ENCODE measurements around the gene SYT7.
A peak's percentile ranks its signal among the peaks of the same experiment; 100 is the strongest.

Gene SYT7

GRCh38 chr11:61534933-61535839, 45.7 kb downstream of the SYT7 start:
- no peak for DNase-seq

GRCh38 chr11:61534025-61534932, 46.6 kb downstream of the SYT7 start:
- DNase-seq = no peak

- DNase-seq = no peak
These were observed 47.5 kb downstream of the SYT7 start for GRCh38 chr11:61533401-61533800.

DNA sequence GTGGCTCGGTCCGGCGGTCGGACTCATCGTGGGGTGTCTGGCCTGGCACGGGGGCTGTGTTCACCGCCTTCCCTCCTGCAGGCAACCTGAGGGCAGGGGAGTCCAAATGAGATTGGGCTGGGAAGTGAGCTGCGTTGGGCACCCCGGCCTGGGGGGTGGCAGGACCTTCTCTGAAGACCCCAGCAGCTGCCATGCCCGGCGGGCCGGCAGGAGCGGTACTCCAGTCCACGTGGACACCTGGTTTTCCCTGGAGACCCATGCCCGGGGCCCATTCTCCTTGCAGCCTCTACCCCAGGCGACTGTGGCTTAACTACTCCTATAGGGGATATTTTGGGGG, 47.9 kb downstream of the SYT7 start:
- DNase-seq = no peak

DNA sequence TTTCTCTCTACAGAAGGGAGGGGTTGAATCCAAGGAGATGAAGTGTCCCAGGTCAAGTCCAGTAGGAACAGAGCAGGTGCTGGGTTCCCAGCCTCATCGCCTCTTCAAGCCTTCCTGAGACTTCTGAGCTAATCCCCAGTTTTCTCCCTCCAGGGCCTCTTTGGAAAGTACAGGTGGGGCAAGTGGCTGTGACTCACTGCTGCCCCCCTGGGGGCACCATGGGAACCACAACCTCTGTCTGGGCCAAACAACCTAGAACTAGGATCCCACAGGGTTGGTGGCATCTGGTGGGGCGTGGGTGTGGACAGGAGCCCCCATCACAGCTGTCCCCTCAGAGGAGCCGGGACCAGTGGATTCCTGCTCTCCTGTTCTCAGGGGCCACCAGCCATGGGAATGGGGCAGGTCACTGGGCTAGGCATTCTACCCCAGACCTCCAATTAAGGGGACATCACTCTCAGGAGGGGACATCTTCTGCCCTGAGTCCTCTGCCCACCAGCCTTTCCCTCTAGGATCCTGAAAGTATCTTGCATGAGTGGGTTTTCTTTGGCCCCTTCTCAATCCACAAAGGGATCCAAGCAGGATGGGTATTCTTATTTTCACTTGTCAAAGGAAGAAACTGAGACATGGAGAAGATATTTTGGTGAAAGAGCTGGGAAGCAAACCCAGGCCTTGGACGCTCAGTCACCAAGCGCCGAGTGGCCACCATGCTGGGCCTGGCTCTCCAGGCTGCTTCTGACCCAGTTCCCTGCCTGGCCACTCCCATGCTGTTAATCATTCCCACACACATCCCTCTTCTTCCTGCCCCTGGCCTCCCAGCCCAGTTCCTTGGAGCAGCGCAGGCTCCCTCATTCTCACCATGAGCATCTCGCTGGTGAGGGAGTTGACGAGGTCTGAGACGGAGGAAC, 48.5 kb downstream of the SYT7 start:
- no peak for DNase-seq

DNA sequence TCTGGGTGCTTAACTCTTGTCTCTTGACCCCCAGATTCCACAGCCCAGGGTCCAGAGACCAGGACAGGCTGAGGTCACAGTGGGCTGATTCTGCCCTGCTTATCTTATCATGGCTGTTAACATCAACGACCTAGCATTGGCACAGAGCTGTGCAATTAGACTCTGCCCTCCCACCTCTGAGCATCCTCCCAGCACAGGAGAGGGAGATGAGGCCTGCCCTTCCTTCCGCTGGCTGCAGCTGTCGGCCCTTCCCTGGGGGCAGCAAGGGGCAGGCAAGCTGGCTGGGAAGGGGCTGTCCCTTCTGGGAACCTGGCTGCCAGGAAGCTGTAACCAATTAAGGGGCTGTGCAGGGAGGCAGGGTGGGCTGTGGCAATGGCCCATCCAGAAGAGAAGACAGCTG, 49.8 kb downstream of the SYT7 start:
- peak; percentile 69 for DNase-seq

DNA sequence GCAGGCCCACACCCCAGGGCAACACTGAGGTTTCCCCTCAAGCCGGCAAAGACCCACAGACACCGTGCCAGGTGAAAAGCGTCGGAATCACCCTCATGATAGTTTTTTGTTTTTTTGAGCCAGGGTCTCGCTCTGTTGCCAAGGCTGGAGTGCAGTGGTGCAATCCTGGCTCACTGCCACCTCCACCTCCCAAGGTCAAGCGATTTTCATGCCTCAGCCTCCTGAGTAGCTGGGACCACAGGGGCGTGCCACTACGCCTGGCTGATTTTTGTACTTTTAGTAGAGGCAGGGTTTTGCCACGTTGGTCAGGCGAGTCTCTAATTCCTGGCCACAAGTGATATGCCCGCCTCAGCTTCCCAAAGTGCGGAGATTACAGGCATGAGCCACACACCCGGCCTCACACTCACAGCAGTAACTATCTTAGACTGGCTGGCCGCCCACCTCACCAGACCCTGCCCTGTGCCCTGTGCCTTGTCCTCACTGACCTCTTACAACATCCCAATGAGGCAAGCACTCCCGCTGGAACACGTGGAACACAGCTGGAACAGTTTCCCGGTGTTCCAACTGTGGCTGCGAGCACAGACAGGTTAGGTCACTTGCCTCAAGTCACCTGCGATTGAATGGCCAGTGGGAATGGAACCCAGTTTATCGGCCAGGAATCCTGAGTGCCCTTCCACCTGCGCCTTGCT, 51.2 kb downstream of the SYT7 start:
- DNase-seq = no peak

DNA sequence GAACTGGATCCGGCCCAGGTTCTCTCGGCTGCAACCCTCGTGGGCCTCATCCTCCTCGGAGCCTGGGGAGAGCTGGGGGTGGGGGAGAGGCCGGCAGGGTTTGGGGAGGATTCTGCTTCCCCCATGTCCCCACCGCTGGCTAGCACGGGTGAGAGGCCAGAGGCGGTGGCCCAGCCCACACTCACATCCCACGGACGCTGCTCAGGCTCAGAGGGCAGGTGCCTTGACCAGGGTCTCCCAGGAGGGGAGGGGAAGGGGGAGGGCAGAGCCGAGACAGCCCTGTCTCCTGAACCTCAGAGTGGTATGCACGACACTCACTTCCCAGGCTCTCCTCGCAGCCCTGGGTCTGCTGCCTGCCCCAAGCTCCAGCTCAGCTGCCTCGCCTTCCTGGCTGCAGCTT, 52.8 kb downstream of the SYT7 start:
- DNase-seq = no peak

DNA sequence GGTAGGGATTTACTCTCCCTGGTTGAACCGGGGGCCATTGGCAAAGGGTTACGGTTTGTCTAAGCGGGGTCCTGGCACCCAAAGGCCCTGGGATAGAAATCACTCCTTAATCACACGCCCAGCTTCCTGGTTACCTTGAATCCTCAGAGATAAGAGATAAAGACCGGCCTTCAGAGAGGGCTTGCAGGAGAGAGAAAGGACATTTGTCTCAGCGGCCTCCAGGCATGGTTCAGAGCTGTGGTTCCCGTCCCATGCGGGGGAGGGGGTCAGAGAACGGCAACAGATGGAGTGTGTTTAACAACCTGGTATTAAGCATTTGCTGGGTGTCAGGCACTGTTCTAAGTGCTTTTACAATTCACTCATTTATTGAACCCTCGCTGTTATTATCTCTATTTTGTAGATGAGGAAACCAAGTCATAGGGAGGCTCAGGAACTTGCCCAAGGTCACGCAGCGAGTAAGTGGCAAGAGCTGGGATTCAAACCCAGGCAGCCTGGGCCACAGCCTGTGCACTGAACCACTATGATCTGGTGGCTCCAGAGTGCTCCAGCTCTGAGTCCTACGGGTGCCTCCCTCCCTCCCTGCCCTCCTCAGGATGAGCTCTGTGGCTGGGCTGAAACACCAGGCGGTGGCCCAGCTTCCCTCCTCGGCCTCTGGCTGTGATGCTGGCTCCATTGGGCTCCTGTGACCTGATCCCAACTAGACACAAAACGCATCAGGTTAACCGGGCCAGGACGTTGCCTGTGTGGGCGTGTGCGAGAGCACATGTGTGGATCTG, 53.7 kb downstream of the SYT7 start:
- DNase-seq = no peak

- no peak for DNase-seq
These were observed 54.6 kb downstream of the SYT7 start for GRCh38 chr11:61526229-61526628.

GRCh38 chr11:61524963-61525587, 55.8 kb downstream of the SYT7 start:
- DNase-seq = no peak

GRCh38 chr11:61524446-61524845, 56.4 kb downstream of the SYT7 start:
- no peak for DNase-seq

DNA sequence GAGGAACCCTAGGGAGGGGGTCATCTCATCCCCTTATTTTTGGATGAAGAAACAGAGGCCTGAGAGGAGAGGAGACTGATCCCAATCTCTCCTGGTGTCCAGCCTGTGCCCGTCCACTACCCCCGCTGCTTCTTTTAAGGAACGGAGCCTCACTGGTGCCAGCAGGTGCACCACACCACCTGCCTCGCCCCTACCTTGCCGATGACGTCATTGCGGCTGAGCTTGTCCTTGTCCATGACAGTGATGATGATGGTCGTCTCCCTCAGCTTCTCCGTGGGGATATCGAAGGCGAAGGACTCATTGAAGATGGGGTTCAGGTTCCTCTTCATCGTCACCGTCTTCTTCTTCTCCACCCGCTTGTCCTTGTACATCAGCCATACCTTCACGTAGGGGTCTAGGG, 58.0 kb downstream of the SYT7 start:
- no peak for DNase-seq

DNA sequence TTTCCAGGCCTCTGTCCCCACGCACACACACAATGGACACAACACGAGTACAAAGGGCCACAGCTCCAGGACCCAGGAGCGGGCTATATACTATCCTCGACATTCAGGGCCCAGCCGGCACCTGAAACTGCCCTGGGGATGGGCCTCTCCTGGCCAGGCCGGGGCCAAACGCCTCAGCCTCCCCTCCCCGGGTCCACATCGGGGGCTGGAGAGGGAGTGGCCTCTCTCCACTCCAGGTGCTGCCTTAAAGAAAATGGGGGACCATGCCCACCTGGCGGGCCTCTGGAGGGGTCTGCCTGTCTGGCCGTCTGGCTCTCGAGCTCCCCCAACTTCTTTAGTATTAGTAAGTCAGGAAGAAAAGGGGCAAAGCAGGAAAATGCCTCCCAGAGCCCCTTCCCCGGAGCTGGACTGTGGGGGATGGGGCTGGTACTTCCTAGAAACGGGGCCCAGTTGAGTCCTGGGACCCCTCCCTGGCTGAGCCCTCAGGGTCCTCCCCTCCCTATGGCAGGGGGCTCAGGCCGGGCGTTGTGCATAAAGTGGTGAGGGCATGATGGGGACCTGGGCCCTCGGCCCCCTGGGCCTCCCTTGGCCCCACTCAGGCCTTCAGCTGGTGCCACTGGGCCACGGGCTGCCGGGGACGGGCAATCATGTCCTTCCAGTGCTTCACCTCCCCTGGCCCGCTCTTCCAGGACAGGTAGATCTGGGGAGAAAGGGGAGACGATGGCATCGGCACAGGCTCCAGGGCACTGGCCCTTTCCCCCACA, 62.7 kb downstream of the SYT7 start:
- no peak for DNase-seq

GRCh38 chr11:61516675-61517572, 64.0 kb downstream of the SYT7 start:
- DNase-seq = peak; percentile 85

DNA sequence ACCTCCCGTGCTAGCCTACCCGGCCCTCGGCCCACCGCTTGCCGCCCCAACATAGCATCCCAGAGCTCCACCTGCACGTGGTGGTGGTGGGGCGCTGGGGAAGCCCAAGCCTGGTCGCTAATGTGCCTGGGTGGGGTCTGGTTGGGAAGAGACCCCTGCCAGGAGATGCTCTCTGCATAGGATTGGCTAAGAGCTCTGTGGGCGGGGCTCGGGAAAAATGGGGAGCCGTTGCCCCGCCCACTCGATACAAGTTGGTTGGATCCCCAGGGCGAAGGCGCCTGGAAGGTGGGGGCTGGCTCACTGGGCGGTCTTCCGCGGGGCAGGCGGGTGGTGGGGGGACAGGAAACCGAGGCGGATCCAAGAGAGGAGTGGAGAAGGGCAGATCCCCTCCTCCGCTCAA, 64.7 kb downstream of the SYT7 start:
- no peak for DNase-seq

DNA sequence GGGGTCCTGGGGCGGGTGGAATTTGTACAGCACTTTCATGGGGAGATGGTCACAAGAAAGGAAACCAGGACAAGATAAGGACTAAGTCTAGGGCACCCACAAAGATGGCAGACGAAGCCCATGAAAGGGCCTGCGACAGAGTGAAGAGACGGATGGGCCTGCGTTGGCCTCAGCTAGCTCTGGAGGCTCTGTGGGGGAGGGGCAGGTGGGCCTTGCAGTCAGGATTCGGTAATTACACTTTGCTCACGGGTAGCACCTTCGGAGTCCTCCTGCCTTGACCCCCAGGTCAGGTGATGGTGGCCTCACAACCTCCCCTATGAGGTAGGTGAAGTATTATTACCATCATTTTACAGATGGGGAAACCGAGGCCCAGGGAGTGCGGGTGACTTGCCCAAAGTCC, 65.2 kb downstream of the SYT7 start:
- no peak for DNase-seq

GRCh38 chr11:61514050-61514917, 66.6 kb downstream of the SYT7 start:
- DNase-seq = no peak

Data from eye (tissue), 1 donor.